Mucosa of stomach (tissue), 1 donor: ENCODE measurements around the gene PLPPR1.
"Not testable (repeated sequence)": the region's sequence is repeated elsewhere in the genome, so short reads cannot be mapped to it uniquely, and the experiment has no call there.

Source experiments
- H3K27me3 ChIP-seq: one replicate; pipeline ENCODE4 v1.7.0; 2013; ENCODE audit warnings: mild to moderate bottlenecking, low read length; ENCODE audit not compliant: control insufficient read depth, insufficient read depth
- H3K36me3 ChIP-seq: one replicate; pipeline ENCODE4 v1.7.0; 2013; ENCODE audit warnings: low read length; ENCODE audit not compliant: control insufficient read depth, insufficient read depth
- H3K4me1 ChIP-seq: one replicate; pipeline ENCODE4 v1.7.0; 2013; ENCODE audit warnings: mild to moderate bottlenecking, low read length; ENCODE audit not compliant: control insufficient read depth, insufficient read depth
- H3K4me3 ChIP-seq: one replicate; pipeline ENCODE4 v1.7.0; 2013; ENCODE audit warnings: low read length
- H3K9ac ChIP-seq: one replicate; pipeline ENCODE4 v1.7.0; 2013; ENCODE audit warnings: mild to moderate bottlenecking, low read length, moderate library complexity
- H3K9me3 ChIP-seq: one replicate; pipeline ENCODE4 v1.7.0; 2013; ENCODE audit warnings: mild to moderate bottlenecking, low read length, moderate library complexity; ENCODE audit not compliant: control insufficient read depth
- donor health status: Pancreatic carcinoma.

PLPPR1 gene

GRCh38 chr9:101094686-101095085, 66.2 kb downstream of the PLPPR1 start:
- H3K4me3 ChIP-seq = no peak overlapping the region
- H3K27me3 ChIP-seq = no peaks in the 10 kb centered on the region
- H3K36me3 ChIP-seq = no peaks in the 10 kb centered on the region

GRCh38 chr9:101097210-101097609, 68.7 kb downstream of the PLPPR1 start:
- H3K9ac ChIP-seq = no peak overlapping the region
- no peaks in the 10 kb centered on the region for H3K9me3 ChIP-seq
- H3K27me3 ChIP-seq = no peaks in the 10 kb centered on the region
- H3K4me1 ChIP-seq = no peaks in the 10 kb centered on the region
- H3K4me3 ChIP-seq = no peak overlapping the region
- H3K36me3 ChIP-seq = no peaks in the 10 kb centered on the region

More at GRCh38 chr9:101094686-101095085, 66.2 kb downstream of the PLPPR1 start:
- Histone ChIP-seq H3K4me1 (no peaks in the 10 kb centered on the region), H3K9ac (no peak overlapping the region), H3K9me3 (no peaks in the 10 kb centered on the region)

- Histone ChIP-seq H3K9me3 (no peaks in the 10 kb centered on the region), H3K36me3 (no peaks in the 10 kb centered on the region), H3K4me3 (no peak overlapping the region), H3K27me3 (no peaks in the 10 kb centered on the region), H3K9ac (no peak overlapping the region), H3K4me1 (no peaks in the 10 kb centered on the region)
Measured at GRCh38 chr9:101098392-101098791, 69.9 kb downstream of the PLPPR1 start.

- Histone ChIP-seq H3K9ac (no peak overlapping the region), H3K9me3 (no peaks in the 10 kb centered on the region), H3K4me1 (no peaks in the 10 kb centered on the region), H3K4me3 (no peak overlapping the region), H3K27me3 (no peaks in the 10 kb centered on the region), H3K36me3 (no peaks in the 10 kb centered on the region)
Measured at GRCh38 chr9:101114317-101114716, 85.8 kb downstream of the PLPPR1 start.

DNA sequence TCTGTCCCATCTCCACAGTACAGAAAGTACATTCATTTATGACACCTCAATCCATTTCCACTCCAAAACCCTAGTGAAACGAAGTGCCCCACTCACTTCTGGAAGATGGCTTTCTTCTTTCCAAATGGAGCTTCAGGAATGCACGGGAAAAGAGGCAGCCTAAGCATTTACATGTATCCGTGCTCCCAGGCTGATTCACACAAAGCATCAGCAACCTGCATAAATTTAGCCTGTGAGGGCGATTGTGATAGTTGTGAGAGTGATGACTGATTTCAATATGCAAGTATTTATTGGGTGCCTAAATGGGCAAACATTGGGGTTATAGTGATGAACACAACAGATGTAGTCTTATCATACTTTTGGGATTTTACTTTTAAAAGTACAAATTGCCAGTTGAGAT, 86.6 kb downstream of the PLPPR1 start:
- Histone ChIP-seq H3K9me3 (no peaks in the 10 kb centered on the region), H3K4me3 (no peak overlapping the region), H3K9ac (no peak overlapping the region), H3K36me3 (no peaks in the 10 kb centered on the region), H3K4me1 (no peaks in the 10 kb centered on the region), H3K27me3 (no peaks in the 10 kb centered on the region)

DNA sequence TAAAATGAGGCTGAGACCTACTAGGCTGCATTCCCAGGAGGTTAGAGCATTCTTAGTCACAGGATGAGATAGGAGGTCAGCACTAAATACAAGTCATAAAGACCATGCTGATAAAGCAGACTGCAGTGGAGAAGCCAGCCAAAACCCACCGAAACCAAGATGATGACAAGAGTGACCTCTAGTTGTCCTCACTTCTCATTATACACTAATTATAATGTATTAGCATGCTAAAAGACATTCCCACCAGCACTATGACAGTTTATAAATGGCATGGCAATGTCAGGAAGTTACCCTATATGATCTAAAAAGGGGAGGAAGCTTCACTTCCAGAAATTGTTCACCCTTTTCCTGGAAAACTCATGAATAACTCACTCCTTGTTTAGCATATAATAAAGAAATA, 88.6 kb downstream of the PLPPR1 start:
- no peaks in the 10 kb centered on the region for H3K36me3 ChIP-seq
- H3K4me1 ChIP-seq = no peaks in the 10 kb centered on the region
- no peak overlapping the region for H3K4me3 ChIP-seq
- H3K9ac ChIP-seq = no peak overlapping the region
- no peaks in the 10 kb centered on the region for H3K27me3 ChIP-seq
- no peaks in the 10 kb centered on the region for H3K9me3 ChIP-seq

DNA sequence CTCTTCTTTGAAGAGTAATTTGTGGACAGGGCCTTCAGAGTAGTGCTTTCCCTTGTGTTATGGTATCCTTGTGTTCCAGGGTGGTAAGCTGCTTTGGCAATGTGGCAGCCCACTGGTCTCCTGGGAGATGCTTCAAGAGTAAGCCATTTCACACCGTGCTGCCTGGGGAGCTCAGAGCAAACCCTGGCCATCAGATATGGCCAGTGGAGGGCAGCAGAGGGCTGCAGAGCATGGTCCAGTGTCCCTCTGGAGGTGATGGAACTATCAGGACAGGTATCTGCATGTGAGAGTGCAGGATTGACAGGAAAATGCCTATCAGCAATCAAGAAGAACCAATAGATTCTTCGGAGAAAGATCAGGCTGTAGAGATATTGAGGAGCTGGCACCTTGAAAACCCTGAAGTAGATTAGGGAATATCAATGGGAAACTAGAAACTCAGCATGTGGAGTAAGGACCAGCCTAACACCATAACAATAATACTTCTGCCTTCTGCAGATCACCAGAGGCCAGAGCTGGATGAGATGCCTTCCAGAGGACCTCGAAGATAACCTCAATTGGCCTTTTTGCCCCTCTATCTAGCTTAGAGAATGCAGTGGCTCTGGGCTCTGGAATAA, 90.8 kb downstream of the PLPPR1 start:
- H3K9ac ChIP-seq = no peak overlapping the region

DNA sequence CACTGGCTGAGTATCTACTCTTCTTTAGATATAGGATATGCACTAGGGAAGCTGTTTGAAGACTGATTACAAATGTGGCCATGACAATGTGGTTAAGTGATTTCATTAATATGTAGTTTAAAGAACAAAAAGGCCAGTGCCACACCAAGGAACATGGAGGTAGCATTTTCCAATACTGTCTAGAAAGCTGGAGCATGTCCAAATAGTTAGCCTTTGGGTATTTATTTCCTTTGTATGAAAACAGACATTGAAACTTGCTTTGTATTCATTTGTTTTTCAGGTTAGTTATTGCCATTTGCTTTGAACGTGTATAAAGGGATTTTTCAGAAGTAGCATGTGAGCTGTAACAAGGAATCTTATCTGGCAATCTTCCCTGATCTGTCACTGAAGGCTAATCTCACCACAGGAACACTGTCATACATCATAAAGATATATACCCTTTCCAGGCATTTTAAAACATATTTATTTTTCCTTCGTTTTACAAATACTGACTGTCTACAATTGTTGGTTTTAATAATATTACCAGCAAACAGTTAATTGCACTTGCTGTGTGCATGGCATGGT, 93.4 kb downstream of the PLPPR1 start:
- Histone ChIP-seq H3K9ac (no peak overlapping the region), H3K27me3 (no peaks in the 10 kb centered on the region), H3K9me3 (no peaks in the 10 kb centered on the region), H3K4me1 (no peaks in the 10 kb centered on the region), H3K4me3 (no peak overlapping the region), H3K36me3 (no peaks in the 10 kb centered on the region)

More for the DNA sequence above, 90.8 kb downstream of the PLPPR1 start:
- Histone ChIP-seq H3K4me3 (no peak overlapping the region), H3K27me3 (no peaks in the 10 kb centered on the region), H3K9me3 (no peaks in the 10 kb centered on the region), H3K4me1 (no peaks in the 10 kb centered on the region), H3K36me3 (no peaks in the 10 kb centered on the region)

DNA sequence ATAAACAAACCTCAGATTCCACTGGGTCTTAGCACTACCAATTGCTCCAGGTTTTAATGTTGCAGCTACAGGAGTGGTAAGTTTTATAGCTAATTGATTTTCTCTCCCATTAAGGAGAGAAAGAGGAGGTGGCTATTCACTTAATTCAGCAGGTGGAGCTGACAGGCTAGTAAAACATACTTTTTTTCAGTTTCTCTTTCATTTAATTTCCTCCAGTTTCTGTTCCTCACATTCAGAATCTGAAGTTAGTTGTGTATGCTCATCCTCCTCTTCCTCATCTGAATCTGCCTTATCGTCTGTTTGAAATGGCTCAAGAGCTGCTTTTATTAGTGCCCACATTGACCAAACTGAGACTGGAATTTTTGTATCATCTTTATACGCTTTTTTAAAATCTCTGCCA, 98.0 kb downstream of the PLPPR1 start:
- Histone ChIP-seq H3K4me3 (no peak overlapping the region), H3K4me1 (no peaks in the 10 kb centered on the region), H3K9me3 (no peaks in the 10 kb centered on the region), H3K9ac (no peak overlapping the region), H3K36me3 (no peaks in the 10 kb centered on the region), H3K27me3 (no peaks in the 10 kb centered on the region)

GRCh38 chr9:101127369-101127768, 98.8 kb downstream of the PLPPR1 start:
- not testable (repeated sequence) for H3K9me3 ChIP-seq, H3K4me3 ChIP-seq, H3K27me3 ChIP-seq, H3K9ac ChIP-seq, H3K36me3 ChIP-seq, H3K4me1 ChIP-seq

GRCh38 chr9:101128623-101129022, 100.1 kb downstream of the PLPPR1 start:
- H3K4me3 ChIP-seq = no peak overlapping the region
- no peak overlapping the region for H3K9ac ChIP-seq
- no peaks in the 10 kb centered on the region for H3K9me3 ChIP-seq
- H3K36me3 ChIP-seq = no peaks in the 10 kb centered on the region
- no peaks in the 10 kb centered on the region for H3K27me3 ChIP-seq
- no peaks in the 10 kb centered on the region for H3K4me1 ChIP-seq

- Histone ChIP-seq H3K27me3 (no peaks in the 10 kb centered on the region), H3K9ac (no peak overlapping the region), H3K36me3 (no peaks in the 10 kb centered on the region), H3K4me3 (no peak overlapping the region), H3K9me3 (no peaks in the 10 kb centered on the region), H3K4me1 (no peaks in the 10 kb centered on the region)
Measured at GRCh38 chr9:101130054-101130453, 101.5 kb downstream of the PLPPR1 start.

DNA sequence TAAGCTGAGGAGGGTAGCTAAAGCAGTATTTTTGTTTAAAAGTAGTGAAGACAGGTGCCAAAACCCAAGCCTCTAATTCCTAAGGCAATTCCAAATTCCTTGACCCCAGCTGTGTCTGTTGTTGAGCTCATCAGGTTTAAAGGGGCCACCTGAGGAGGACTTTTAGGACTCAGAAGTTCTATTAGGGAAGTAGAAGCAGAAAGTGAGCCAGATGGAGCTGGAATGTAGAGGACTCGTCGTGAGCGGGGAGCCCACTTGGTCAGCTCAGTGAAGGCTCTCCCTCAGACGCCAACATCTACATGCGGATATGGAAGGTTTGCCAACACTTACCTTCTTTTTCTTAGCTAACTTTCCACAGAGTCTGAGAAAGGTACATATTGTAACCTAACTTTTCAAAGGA, 102.8 kb downstream of the PLPPR1 start:
- Histone ChIP-seq H3K9me3 (no peaks in the 10 kb centered on the region), H3K9ac (no peak overlapping the region), H3K4me1 (no peaks in the 10 kb centered on the region), H3K36me3 (no peaks in the 10 kb centered on the region), H3K4me3 (no peak overlapping the region), H3K27me3 (no peaks in the 10 kb centered on the region)
